Measurements from ENCODE around the gene CCDC85C. TPM values are rescaled to one million over a fixed set of nuclear protein-coding genes. Genes with fewer than 3 reads are reported as not detected.

CCDC85C gene
- total RNA-seq, 4 donors from 2014 or later = 0.34 to 1.7 (median 0.80) TPM

GRCh38 chr14:99563749-99564129 is 40.3 kb downstream of the CCDC85C start:
- TF ChIP-seq CTCF (IDR thresholded peaks at IDR 0.05; ENCODE audit: low read depth) = no peak

GRCh38 chr14:99562856-99563748 is 40.9 kb downstream of the CCDC85C start:
- TF ChIP-seq CTCF (IDR thresholded peaks at IDR 0.05; ENCODE audit: low read depth) = no peak

- no peak for TF ChIP-seq CTCF (IDR thresholded peaks at IDR 0.05; ENCODE audit: low read depth)
Measured at GRCh38 chr14:99561864-99562263, 42.1 kb downstream of the CCDC85C start.

- no peak for TF ChIP-seq CTCF (IDR thresholded peaks at IDR 0.05; ENCODE audit: low read depth)
Measured at GRCh38 chr14:99560922-99561683, 42.9 kb downstream of the CCDC85C start.

DNA sequence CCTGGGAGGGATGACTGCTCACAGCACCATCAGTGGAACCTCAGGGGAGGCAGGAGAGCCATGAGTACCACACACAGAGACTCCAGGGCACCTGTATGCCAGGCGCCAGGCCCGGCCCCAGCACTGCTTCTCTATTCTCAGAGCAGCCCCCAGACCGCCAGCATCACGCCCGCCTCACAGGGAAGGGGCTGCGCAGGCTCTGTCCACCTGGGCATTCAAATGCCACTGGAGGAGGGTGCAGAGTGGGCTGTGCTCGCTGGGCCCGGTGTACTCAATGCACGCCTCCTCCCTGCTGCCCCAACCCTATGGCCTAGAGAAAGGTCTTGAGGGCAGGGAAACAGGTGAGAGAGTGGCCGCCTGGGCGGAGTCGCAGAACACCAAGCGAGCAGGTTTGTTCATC is 43.6 kb downstream of the CCDC85C start:
- TF ChIP-seq CTCF (IDR thresholded peaks at IDR 0.05; ENCODE audit: low read depth) = no peak

DNA sequence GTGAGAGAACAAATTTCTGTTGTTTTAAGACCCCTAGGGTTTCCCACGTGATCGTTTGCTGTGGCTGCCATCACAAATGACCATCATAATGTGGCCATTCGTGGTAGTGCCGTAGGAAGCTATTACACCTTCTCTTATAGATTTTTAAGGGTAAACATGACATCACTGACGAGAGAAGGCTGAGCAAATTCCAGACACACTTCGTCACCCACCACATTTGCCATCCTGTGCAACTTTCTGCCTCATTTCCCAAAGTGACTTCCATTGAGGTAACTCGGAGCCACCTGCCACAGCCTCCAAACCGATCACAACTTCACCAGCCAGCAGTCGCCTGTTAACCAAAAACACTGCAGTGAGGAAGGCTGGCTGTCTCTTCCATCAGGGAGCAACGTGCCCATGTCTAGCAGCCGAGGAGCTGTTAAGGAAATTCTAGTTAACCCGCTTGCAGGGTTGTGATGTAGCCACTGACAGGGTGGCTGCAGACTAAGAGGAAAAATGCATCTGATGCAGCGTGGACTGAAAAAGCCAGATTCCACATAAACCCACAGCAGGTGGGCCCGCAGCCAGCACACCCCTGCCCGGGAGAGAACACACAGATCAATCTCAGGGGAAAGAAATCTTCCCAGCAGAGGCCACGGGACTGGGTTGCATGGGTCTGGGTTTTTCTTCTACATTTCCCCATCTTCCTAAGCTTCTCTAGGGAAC is 44.6 kb downstream of the CCDC85C start:
- no peak for TF ChIP-seq CTCF (IDR thresholded peaks at IDR 0.05; ENCODE audit: low read depth)

Data from subcutaneous adipose tissue (tissue), 4 donors.